Naive thymus-derived CD4-positive, alpha-beta T cell (primary cell): Measurements from ENCODE around the gene PTOV1. TPM values are rescaled to one million over a fixed set of nuclear protein-coding genes. Genes with fewer than 3 reads are reported as not detected.

Experiments used
- ATAC-seq: fragments of 150-1000 bp; cut with Tn5 transposase; 2 replicates; pipeline ENCODE4 v1.10.0; 2021; ENCODE audit warnings: mild to moderate bottlenecking, moderate library complexity
- CTCF ChIA-PET: fragments of 350-600 bp; sonication (Branson Sonifier 250); formaldehyde crosslinking; loops from one replicate; lab custom pipeline; 2021; ENCODE audit warnings: antibody characterized with exemption; lab: Charles Lee
- POLR2A ChIA-PET: fragments of 350-600 bp; sonication (Branson Sonifier 250); formaldehyde crosslinking; loops from one replicate; lab custom pipeline; 2021; ENCODE audit warnings: antibody characterized with exemption, inconsistent platforms; lab: Charles Lee
- DNase-seq, 9 donors: peaks; one replicate each; pipeline versions ENCODE4 v3.0.0 to v3.0.0-alpha.2; 2020 to 2022; ENCODE audit warnings: mixed read lengths in 1 of 9
- H3K27ac ChIP-seq: one replicate; pipeline ENCODE4 v1.7.0; 2013; ENCODE audit warnings: mild to moderate bottlenecking, low read depth, low read length, moderate library complexity
- H3K27me3 ChIP-seq, 2 donors: one replicate each; pipeline ENCODE4 v1.7.0; 2013; ENCODE audit warnings: low read length in 2 of 2, mild to moderate bottlenecking in 2 of 2, moderate library complexity in 2 of 2; ENCODE audit not compliant: control insufficient read depth in 2 of 2, insufficient read depth in 2 of 2
- H3K36me3 ChIP-seq, 3 experiments: 1 replicate in 2 of 3; 2 replicates in 1 of 3; pipeline ENCODE4 v1.7.0; 2013; ENCODE audit warnings: low read length in 3 of 3, mild to moderate bottlenecking in 3 of 3, moderate library complexity in 1 of 3; ENCODE audit not compliant: insufficient read depth in 3 of 3, control insufficient read depth in 2 of 3
- H3K4me1 ChIP-seq, 2 donors: one replicate each; pipeline ENCODE4 v1.7.0; 2013; ENCODE audit warnings: low read length in 2 of 2, mild to moderate bottlenecking in 2 of 2, moderate library complexity in 1 of 2; ENCODE audit not compliant: control insufficient read depth in 2 of 2, insufficient read depth in 2 of 2
- H3K4me3 ChIP-seq: 2 replicates; pipeline ENCODE4 v1.7.0; 2013; ENCODE audit warnings: mild to moderate bottlenecking, low read length
- H3K9me3 ChIP-seq, 3 experiments: 1 replicate in 2 of 3; 2 replicates in 1 of 3; pipeline ENCODE4 v1.7.0; 2013; ENCODE audit warnings: low read length in 3 of 3; ENCODE audit not compliant: control insufficient read depth in 2 of 3
- H3K27ac Mint-ChIP-seq, 9 donors: one replicate each; pipeline ENCODE4 v1.8.0; 2020 to 2022; ENCODE audit warnings: mixed read lengths in 9 of 9, mild to moderate bottlenecking in 8 of 9, moderate library complexity in 5 of 9, inconsistent platforms in 2 of 9
- H3K27me3 Mint-ChIP-seq, 5 donors: one replicate each; pipeline ENCODE4 v1.8.0; 2021 to 2022; ENCODE audit warnings: mixed read lengths in 5 of 5, mild to moderate bottlenecking in 1 of 5
- H3K36me3 Mint-ChIP-seq, 5 donors: one replicate each; pipeline ENCODE4 v1.8.0; 2020 to 2022; ENCODE audit warnings: mixed read lengths in 5 of 5, mild to moderate bottlenecking in 3 of 5, inconsistent platforms in 1 of 5
- H3K4me1 Mint-ChIP-seq, 7 donors: one replicate each; pipeline ENCODE4 v1.8.0; 2020 to 2022; ENCODE audit warnings: mixed read lengths in 7 of 7, mild to moderate bottlenecking in 3 of 7, inconsistent platforms in 1 of 7
- H3K4me3 Mint-ChIP-seq, 10 donors: one replicate each; pipeline ENCODE4 v1.8.0; 2020 to 2022; ENCODE audit warnings: mild to moderate bottlenecking in 10 of 10, mixed read lengths in 10 of 10, moderate library complexity in 6 of 10, inconsistent platforms in 2 of 10
- H3K9me3 Mint-ChIP-seq, 11 donors: one replicate each; pipeline ENCODE4 v1.8.0; 2020 to 2022; ENCODE audit warnings: mixed read lengths in 11 of 11, mild to moderate bottlenecking in 4 of 11, inconsistent platforms in 1 of 11, moderate library complexity in 1 of 11
- intact Hi-C, 2 donors: fragments of 100-400 bp; cut with micrococcal nuclease; formaldehyde crosslinking; loops; one replicate each; pipeline ENCODE4 v1.15.1; 2023
- polyA plus RNA-seq, 2 donors: library from polyadenylated mRNA; unstranded; fragments of 300-500 nt; fragmentation: Illumina TruSeq; gene quantifications; one replicate each; pipeline ENCODE4 v1.2.3, GENCODE V29; 2021
- total RNA-seq, 6 experiments: library from RNA in 5 of 6; stranded (reverse) in 5 of 6; gene quantifications; 1 replicate in 5 of 6; 2 replicates in 1 of 6; pipeline ENCODE4 v1.2.3 and lab custom pipeline; 2021 to 2026

The PTOV1 gene
- total and polyA plus RNA-seq, 7 experiments from 2014 or later: 49.0 to 170 (median 150) TPM

GRCh38 chr19:49837425-49837824, 13.5 kb upstream of the PTOV1 start:
- intact Hi-C loops: no loop called here

DNA sequence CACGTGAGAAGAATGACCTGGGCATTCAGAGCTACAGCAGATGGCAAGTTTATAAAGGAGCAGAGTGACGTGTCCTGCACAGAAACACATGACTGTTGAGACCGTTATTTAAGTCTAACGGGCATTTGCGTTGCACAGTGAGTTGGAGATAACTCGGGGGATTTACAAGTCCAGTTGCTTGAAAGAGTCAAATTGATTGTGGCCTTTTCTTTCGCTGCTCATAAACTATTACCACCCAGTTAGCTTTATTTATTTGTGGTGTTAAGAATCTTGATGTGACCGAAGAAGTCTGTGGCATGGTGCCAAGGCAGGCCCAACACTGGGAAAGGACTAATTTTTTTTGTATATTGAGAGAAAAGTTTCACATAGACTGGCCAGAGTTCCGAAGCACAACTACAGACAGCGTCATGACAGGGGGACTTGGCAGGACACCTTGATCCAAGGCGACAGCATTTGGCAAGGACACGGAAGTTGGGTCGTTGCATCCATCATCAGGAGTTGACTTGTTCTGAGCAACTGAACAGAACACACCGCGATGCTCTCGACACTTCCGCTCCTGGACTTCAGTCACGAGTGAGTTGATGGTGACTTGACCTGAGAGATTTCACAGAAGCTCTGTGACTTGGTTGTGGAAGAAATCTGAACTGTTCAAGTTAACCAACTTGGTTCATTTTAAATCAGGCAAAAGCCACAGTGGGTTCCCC, 11.9 kb upstream of the PTOV1 start:
- Mint-ChIP-seq H3K4me3 (no peak overlapping the region), H3K27me3 (no peaks in the 10 kb centered on the region), H3K9me3 (no peaks in the 10 kb centered on the region), H3K36me3 (peaks cover 9 to 34% (median 20%) of the 10 kb centered on the region in 5 donors), H3K27ac (no peak overlapping the region), H3K4me1 (peaks cover 0 to 1% (median 0%) of the 10 kb centered on the region in 7 donors)
- POLR2A ChIA-PET: no interaction called here
- Histone ChIP-seq H3K9me3 (no peaks in the 10 kb centered on the region), H3K4me1 (no peaks in the 10 kb centered on the region), H3K27me3 (no peaks in the 10 kb centered on the region), H3K36me3 (peaks cover 0 to 45% (median 0%) of the 10 kb centered on the region in 3 experiments), H3K27ac (no peak overlapping the region), H3K4me3 (no peak overlapping the region)
- DNase-seq (no peak), ATAC-seq (no peak)
- intact Hi-C loops: no loop called here
- CTCF ChIA-PET: no interaction called here

More at GRCh38 chr19:49837425-49837824, 13.5 kb upstream of the PTOV1 start:
- Mint-ChIP-seq H3K4me1 (peaks cover 0 to 4% (median 0%) of the 10 kb centered on the region in 7 donors), H3K9me3 (no peaks in the 10 kb centered on the region), H3K36me3 (peaks cover 9 to 42% (median 26%) of the 10 kb centered on the region in 5 donors), H3K27me3 (no peaks in the 10 kb centered on the region), H3K4me3 (no peak overlapping the region), H3K27ac (peak overlapping the region in 1 of 9 donors; percentile 68)
- Histone ChIP-seq H3K4me3 (no peak overlapping the region), H3K36me3 (peaks cover 0 to 60% (median 6%) of the 10 kb centered on the region in 3 experiments), H3K27ac (no peak overlapping the region), H3K9me3 (no peaks in the 10 kb centered on the region), H3K4me1 (no peaks in the 10 kb centered on the region), H3K27me3 (no peaks in the 10 kb centered on the region)
- ChIA-PET CTCF (no interaction called here), POLR2A (interaction anchor here (0.5 kb wide), 1 partner anchor 386 kb away, joined by 3 read pairs; the partner anchor contains the start of gene PIH1D1)
- DNase-seq: no peak
- no peak for ATAC-seq

DNA sequence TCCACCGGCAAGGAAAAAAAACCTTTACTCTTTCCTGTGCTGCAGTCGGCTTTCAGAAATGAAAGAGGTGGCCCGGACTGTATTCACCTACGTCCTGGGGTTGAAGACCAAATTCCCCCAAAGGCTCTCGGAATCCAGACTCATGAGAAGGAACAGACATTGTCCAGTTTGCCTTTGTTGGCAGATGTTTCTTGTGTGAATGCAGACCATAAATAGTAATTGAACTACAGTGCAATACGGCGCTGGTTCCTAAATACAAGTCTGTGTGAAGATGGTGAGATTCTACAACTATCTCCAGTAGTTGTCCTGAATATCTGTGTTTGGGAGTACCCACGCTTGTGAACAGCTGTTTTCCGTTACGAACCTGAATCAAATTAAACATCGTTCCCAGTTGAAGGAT, 11.2 kb upstream of the PTOV1 start:
- peaks cover 0 to 38% (median 0%) of the 10 kb centered on the region in 3 experiments for H3K36me3 ChIP-seq
- ATAC-seq: no peak
- no peaks in the 10 kb centered on the region for H3K4me1 Mint-ChIP-seq
- H3K27ac ChIP-seq: no peak overlapping the region
- H3K4me3 Mint-ChIP-seq: no peak overlapping the region
- H3K27me3 Mint-ChIP-seq: no peaks in the 10 kb centered on the region
- intact Hi-C loops: no loop called here
- peaks cover 6 to 31% (median 18%) of the 10 kb centered on the region in 5 donors for H3K36me3 Mint-ChIP-seq
- H3K27ac Mint-ChIP-seq: no peak overlapping the region
- no peak overlapping the region for H3K4me3 ChIP-seq
- ChIA-PET CTCF (no interaction called here), POLR2A (no interaction called here)
- H3K27me3 ChIP-seq: no peaks in the 10 kb centered on the region
- H3K9me3 ChIP-seq: no peaks in the 10 kb centered on the region
- DNase-seq: no peak
- H3K9me3 Mint-ChIP-seq: no peaks in the 10 kb centered on the region
- no peaks in the 10 kb centered on the region for H3K4me1 ChIP-seq

DNA sequence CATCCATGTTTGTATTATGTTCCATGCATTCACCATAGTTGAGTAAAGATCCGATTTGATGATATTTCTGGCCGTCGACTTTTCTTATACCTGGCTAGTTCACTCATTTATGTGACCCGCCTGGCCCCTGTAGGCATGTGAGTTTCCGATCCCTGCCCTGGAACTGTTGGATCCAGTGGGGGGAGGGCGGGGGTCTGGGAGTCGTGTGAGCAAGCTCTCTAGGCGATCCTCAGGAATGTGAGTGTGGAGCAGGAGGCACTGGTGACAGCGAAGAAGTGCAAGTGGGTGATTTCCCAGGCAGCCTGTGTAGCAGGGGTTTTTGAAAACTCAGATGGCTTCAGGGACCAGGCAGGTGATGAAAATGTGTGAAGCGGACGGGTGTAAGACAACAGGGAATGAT, 10.6 kb upstream of the PTOV1 start:
- ChIA-PET POLR2A (no interaction called here), CTCF (no interaction called here)
- H3K27ac ChIP-seq: no peak overlapping the region
- DNase-seq (no peak), ATAC-seq (no peak)
- intact Hi-C loops: no loop called here
- H3K4me1 ChIP-seq: no peaks in the 10 kb centered on the region
- Mint-ChIP-seq H3K4me1 (no peaks in the 10 kb centered on the region), H3K36me3 (peaks cover 4 to 28% (median 16%) of the 10 kb centered on the region in 5 donors), H3K9me3 (no peaks in the 10 kb centered on the region), H3K4me3 (no peak overlapping the region), H3K27ac (no peak overlapping the region), H3K27me3 (peaks cover 0 to 1% (median 0%) of the 10 kb centered on the region in 5 donors)
- H3K27me3 ChIP-seq: no peaks in the 10 kb centered on the region
- no peaks in the 10 kb centered on the region for H3K9me3 ChIP-seq
- no peak overlapping the region for H3K4me3 ChIP-seq
- H3K36me3 ChIP-seq: peaks cover 0 to 32% (median 0%) of the 10 kb centered on the region in 3 experiments

- Histone ChIP-seq H3K27me3 (no peaks in the 10 kb centered on the region), H3K9me3 (no peaks in the 10 kb centered on the region), H3K4me1 (no peaks in the 10 kb centered on the region), H3K27ac (no peak overlapping the region), H3K4me3 (no peak overlapping the region), H3K36me3 (peaks cover 0 to 27% (median 0%) of the 10 kb centered on the region in 3 experiments)
- no peak for DNase-seq
- Mint-ChIP-seq H3K4me3 (no peak overlapping the region), H3K27me3 (peaks cover 0 to 1% (median 0%) of the 10 kb centered on the region in 5 donors), H3K27ac (no peak overlapping the region), H3K4me1 (no peaks in the 10 kb centered on the region), H3K36me3 (peaks cover 4 to 28% (median 16%) of the 10 kb centered on the region in 5 donors), H3K9me3 (no peaks in the 10 kb centered on the region)
- intact Hi-C loops: no loop called here
- ATAC-seq: no peak
- POLR2A ChIA-PET: no interaction called here
- CTCF ChIA-PET: no interaction called here
Observed at GRCh38 chr19:49840736-49841249, 10.2 kb upstream of the PTOV1 start.

- DNase-seq: no peak
- Histone ChIP-seq H3K4me1 (peaks cover 0 to 2% of the 10 kb centered on the region in 2 donors), H3K9me3 (no peaks in the 10 kb centered on the region), H3K27me3 (no peaks in the 10 kb centered on the region), H3K4me3 (no peak overlapping the region), H3K36me3 (peaks cover 0 to 8% (median 0%) of the 10 kb centered on the region in 3 experiments), H3K27ac (no peak overlapping the region)
- peaks cover 0 to 3% (median 0%) of the 10 kb centered on the region in 5 donors for H3K27me3 Mint-ChIP-seq
- H3K36me3 Mint-ChIP-seq: peaks cover 4 to 17% (median 10%) of the 10 kb centered on the region in 5 donors
- ChIA-PET POLR2A (no interaction called here), CTCF (no interaction called here)
- intact Hi-C loops: no loop called here
- H3K4me1 Mint-ChIP-seq: peaks cover 0 to 7% (median 3%) of the 10 kb centered on the region in 7 donors
- peaks cover 0 to 2% (median 0%) of the 10 kb centered on the region in 11 donors for H3K9me3 Mint-ChIP-seq
- H3K4me3 Mint-ChIP-seq: no peak overlapping the region
- no peak for ATAC-seq
- H3K27ac Mint-ChIP-seq: no peak overlapping the region
Observed at GRCh38 chr19:49843265-49843664, 7.7 kb upstream of the PTOV1 start.
